ENCODE results near the gene GNAS-AS1. TPM values are rescaled to one million over a fixed set of nuclear protein-coding genes. Genes with fewer than 3 reads are reported as not detected.

GNAS-AS1 gene
- total RNA-seq = 1.1 TPM
- long read RNA-seq = 0 reads

DNA sequence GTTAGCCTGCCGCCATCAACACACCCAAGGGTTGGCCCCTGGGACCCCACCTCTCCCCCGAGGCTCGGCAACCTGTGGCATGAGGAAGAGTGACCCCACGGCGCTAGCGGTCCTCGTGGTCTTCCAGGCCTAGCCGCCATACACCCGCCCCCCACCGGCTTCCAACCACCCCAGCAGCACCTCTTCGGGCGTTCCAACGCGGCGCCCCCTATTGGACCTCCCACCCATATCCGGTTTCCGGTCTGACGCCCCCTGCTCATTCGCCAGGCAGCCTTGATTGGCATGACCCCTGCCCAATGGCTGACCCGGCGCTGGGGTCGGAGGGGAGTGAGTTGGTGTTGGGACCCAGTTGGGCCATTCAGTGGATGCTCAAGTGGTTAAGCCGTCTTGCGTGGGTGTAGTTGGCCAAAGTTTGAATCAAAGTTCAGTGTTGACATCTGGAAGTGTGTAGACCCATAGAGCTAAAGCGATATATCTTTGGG, at the start of gene GNAS-AS1:
TSS of gene GNAS-AS1 (minus strand) at position 210 of the 482 bp plus-strand sequence.
- ATAC-seq (peak; percentile 76), DNase-seq (peak; percentile 87)
- Histone ChIP-seq H3K27me3 (peaks cover 67% of the 10 kb centered on the region), H3K4me1 (peaks cover under 1% of the 10 kb centered on the region), H3K9me3 (no peaks in the 10 kb centered on the region), H3K27ac (no peak within 1 kb of the TSS), H3K36me3 (no peaks in the 10 kb centered on the region), H3K4me3 (peak within 1 kb of the TSS; percentile 44)
- TF ChIP-seq, protein P1, sequence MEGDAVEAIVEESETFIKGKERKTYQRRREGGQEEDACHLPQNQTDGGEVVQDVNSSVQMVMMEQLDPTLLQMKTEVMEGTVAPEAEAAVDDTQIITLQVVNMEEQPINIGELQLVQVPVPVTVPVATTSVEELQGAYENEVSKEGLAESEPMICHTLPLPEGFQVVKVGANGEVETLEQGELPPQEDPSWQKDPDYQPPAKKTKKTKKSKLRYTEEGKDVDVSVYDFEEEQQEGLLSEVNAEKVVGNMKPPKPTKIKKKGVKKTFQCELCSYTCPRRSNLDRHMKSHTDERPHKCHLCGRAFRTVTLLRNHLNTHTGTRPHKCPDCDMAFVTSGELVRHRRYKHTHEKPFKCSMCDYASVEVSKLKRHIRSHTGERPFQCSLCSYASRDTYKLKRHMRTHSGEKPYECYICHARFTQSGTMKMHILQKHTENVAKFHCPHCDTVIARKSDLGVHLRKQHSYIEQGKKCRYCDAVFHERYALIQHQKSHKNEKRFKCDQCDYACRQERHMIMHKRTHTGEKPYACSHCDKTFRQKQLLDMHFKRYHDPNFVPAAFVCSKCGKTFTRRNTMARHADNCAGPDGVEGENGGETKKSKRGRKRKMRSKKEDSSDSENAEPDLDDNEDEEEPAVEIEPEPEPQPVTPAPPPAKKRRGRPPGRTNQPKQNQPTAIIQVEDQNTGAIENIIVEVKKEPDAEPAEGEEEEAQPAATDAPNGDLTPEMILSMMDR (IDR thresholded peaks at IDR 0.05) = no peak
- intact Hi-C loops (cut with DNase I) = no loop called here

DNA sequence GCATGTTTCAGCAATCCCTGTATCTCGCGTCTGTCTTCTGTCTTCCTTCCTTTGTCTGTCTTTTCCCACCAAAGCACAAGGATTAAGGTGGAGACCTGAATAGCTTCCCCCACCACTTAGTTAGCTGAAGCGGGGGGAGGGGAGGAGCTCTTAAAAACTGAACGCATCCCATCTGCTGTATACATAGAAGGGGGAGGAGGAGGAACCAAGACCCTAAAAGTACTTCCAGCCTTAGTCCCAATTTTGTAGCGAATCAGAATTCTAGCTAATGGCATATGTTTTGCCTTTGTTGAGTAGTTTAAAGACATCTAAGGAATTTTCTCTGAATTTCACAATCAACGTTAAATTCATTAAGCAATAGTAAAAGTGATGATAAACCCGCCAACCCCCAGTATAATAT, 49.7 kb upstream of the GNAS-AS1 start:
- Histone ChIP-seq H3K27me3 (no peaks in the 10 kb centered on the region), H3K9me3 (no peaks in the 10 kb centered on the region), H3K4me1 (peaks cover 38% of the 10 kb centered on the region), H3K36me3 (peaks cover 45% of the 10 kb centered on the region), H3K27ac (no peak overlapping the region), H3K4me3 (no peak overlapping the region)
- ATAC-seq (no peak), DNase-seq (no peak)
- TF ChIP-seq, protein P1 (IDR thresholded peaks at IDR 0.05) = no peak
- intact Hi-C loops (cut with DNase I) = no loop called here

DNA sequence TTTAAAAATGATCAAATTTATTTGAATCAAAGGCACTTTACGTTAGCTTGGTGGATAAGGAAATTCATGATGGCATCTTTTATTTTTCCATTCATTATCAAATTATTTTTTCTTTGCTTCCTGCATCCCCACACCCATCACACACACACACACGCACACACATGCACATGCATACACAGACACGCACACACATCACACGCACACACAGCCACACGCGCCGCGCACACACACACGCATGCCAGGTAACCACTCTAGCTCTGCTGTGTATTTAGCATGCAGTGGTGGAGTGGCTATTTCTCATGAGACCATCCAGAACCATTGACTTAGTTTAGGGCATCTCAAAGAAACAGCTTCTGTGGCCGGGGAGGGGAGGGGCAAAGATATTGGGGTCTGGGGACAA, 48.8 kb upstream of the GNAS-AS1 start:
- H3K4me3 ChIP-seq = no peak overlapping the region
- no peaks in the 10 kb centered on the region for H3K27me3 ChIP-seq
- peaks cover 46% of the 10 kb centered on the region for H3K4me1 ChIP-seq
- H3K27ac ChIP-seq = no peak overlapping the region
- DNase-seq (no peak), ATAC-seq (no peak)
- TF ChIP-seq, protein P1 (IDR thresholded peaks at IDR 0.05) = no peak
- peaks cover 37% of the 10 kb centered on the region for H3K36me3 ChIP-seq
- intact Hi-C loops (cut with DNase I) = no loop called here
- H3K9me3 ChIP-seq = no peaks in the 10 kb centered on the region

DNA sequence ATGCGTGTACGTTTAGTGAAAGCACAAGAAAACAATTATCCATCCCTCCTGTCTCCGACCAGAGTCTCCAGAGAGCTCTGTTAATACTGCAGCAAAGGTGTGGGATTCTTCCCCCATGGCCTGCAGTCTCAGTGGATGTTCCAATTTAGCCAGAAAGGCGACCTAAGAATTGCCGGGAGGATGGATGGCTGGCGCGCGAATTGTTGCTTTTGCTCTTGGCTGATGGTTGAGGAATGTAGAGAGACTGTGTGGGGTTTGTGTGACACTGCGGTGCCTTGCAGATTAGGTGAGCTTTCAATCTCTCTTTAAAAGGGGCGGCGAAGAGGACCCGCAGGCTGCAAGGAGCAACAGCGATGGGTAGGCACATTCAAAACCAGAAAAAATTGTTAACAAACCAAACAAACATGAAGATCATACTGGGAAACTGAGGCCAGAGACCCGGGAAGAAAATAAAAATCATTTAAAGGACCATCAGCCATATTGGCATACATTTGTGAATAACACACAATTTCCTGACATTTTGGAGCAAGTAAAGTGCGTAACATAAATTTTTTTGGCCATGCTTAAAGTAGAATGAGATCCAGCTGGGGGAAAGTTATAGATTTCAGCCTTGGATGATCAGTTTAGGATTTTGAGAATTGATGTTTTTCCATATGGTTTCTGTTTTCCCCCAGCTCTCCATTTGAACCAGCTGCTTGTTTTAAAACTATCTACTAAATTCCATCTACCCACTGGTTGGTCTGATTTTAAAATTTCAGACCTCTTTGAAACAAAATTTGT, 48.1 kb upstream of the GNAS-AS1 start:
- no peak overlapping the region for H3K27ac ChIP-seq
- H3K4me3 ChIP-seq = no peak overlapping the region
- DNase-seq (no peak), ATAC-seq (no peak)
- TF ChIP-seq, protein P1 (IDR thresholded peaks at IDR 0.05) = no peak
- intact Hi-C loops (cut with DNase I) = no loop called here
- H3K4me1 ChIP-seq = peaks cover 53% of the 10 kb centered on the region
- H3K36me3 ChIP-seq = peaks cover 30% of the 10 kb centered on the region
- no peaks in the 10 kb centered on the region for H3K27me3 ChIP-seq
- no peaks in the 10 kb centered on the region for H3K9me3 ChIP-seq

DNA sequence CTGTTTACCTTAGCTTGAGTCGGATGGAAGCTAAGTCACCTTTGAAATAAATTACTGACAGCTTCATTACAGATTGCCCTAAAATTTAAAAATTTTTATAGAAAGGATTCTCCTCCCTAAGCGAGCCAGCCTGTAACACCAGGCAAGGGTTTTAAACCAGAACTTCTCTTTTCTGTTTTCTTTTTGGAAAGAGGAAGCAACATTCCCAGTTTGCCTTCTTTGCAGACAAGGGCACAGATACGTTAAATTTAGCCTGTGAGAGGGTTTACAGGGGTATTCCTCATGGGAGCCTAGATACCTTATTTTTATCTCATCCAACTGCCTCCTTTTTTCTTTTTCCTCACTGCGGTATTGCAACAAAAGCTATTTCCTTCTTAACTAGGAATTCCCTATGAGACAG, 46.8 kb upstream of the GNAS-AS1 start:
- DNase-seq = no peak
- no peaks in the 10 kb centered on the region for H3K27me3 ChIP-seq
- intact Hi-C loops (cut with DNase I) = no loop called here
- peaks cover 22% of the 10 kb centered on the region for H3K36me3 ChIP-seq
- TF ChIP-seq, protein P1 (IDR thresholded peaks at IDR 0.05) = no peak
- ATAC-seq = no peak
- peaks cover 64% of the 10 kb centered on the region for H3K4me1 ChIP-seq
- no peaks in the 10 kb centered on the region for H3K9me3 ChIP-seq
- H3K4me3 ChIP-seq = no peak overlapping the region
- no peak overlapping the region for H3K27ac ChIP-seq
